KMS-11 (cell line): ENCODE measurements around the gene ENOX1.

Experiments
- H2AFZ ChIP-seq: fragments of 200-600 bp; sonication (generic); 2 replicates; pipeline ENCODE4 v1.6.1; 2016; ENCODE audit warnings: antibody characterized with exemption, mixed run types, low read depth
- H3K27ac ChIP-seq: fragments of 200-600 bp; sonication (generic); 2 replicates; pipeline ENCODE4 v1.6.1; 2016; ENCODE audit warnings: mild to moderate bottlenecking, mixed run types
- H3K27me3 ChIP-seq: fragments of 200-600 bp; sonication (generic); 2 replicates; pipeline ENCODE4 v1.6.1; 2017; ENCODE audit warnings: mild to moderate bottlenecking, low read depth, mixed run types, moderate library complexity; ENCODE audit not compliant: insufficient read depth
- H3K36me3 ChIP-seq: fragments of 200-600 bp; sonication (generic); 2 replicates; pipeline ENCODE4 v1.6.1; 2017; ENCODE audit warnings: mild to moderate bottlenecking, mixed run types; ENCODE audit not compliant: insufficient read depth
- H3K4me1 ChIP-seq: fragments of 200-600 bp; sonication (generic); 2 replicates; pipeline ENCODE4 v1.6.1; 2016; ENCODE audit warnings: mild to moderate bottlenecking, low read depth, mixed run types; ENCODE audit not compliant: poor library complexity, severe bottlenecking
- H3K4me2 ChIP-seq: fragments of 200-600 bp; sonication (generic); 2 replicates; pipeline ENCODE4 v1.7.0; 2016; ENCODE audit warnings: mild to moderate bottlenecking, mixed run types
- H3K4me3 ChIP-seq: fragments of 200-600 bp; sonication (generic); IDR thresholded peaks from 2 replicates; pipeline ENCODE4 v1.6.1; 2017; ENCODE audit warnings: low read depth, low read length, mixed read lengths; ENCODE audit not compliant: insufficient read depth
- H3K79me2 ChIP-seq: fragments of 200-600 bp; sonication (generic); 2 replicates; pipeline ENCODE4 v1.6.1; 2016; ENCODE audit warnings: low read depth, mixed run types; ENCODE audit not compliant: insufficient read depth
- H3K9ac ChIP-seq: fragments of 200-600 bp; sonication (generic); 2 replicates; pipeline ENCODE4 v1.6.1; 2016; ENCODE audit warnings: mild to moderate bottlenecking, mixed run types
- H4K20me1 ChIP-seq: fragments of 200-600 bp; sonication (generic); 2 replicates; pipeline ENCODE4 v1.6.1; 2016; ENCODE audit warnings: mild to moderate bottlenecking, mixed run types; ENCODE audit not compliant: insufficient read depth
- TF ChIP-seq, protein P1 (sequence below): fragments of 200-600 bp; sonication (generic); conservative IDR thresholded peaks from 2 replicates; pipeline ENCODE4 v1.6.1; 2017; ENCODE audit warnings: low read depth, mild to moderate bottlenecking, antibody characterized with exemption, low read length, moderate library complexity, mixed read lengths

Gene ENOX1

DNA sequence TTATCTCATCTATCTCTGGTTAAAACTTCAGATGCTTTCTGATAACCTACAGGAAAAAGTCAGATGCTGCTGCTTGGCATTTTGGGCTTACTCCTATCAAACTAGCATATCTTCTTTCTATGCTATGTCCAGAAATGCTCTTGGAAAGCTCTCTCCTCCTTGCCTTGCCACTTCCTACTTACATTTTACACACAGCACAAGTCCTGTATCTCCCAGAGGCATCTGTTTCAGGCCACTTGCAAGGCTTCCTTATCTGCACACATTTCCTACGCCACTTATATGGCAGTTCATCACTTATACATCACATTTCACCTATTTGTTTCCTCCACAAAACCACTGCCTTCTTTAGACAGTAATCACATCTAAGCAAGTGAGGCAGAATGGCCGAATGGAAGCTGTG lies 543.1 kb downstream of the ENOX1 start:
- TF ChIP-seq, protein P1, sequence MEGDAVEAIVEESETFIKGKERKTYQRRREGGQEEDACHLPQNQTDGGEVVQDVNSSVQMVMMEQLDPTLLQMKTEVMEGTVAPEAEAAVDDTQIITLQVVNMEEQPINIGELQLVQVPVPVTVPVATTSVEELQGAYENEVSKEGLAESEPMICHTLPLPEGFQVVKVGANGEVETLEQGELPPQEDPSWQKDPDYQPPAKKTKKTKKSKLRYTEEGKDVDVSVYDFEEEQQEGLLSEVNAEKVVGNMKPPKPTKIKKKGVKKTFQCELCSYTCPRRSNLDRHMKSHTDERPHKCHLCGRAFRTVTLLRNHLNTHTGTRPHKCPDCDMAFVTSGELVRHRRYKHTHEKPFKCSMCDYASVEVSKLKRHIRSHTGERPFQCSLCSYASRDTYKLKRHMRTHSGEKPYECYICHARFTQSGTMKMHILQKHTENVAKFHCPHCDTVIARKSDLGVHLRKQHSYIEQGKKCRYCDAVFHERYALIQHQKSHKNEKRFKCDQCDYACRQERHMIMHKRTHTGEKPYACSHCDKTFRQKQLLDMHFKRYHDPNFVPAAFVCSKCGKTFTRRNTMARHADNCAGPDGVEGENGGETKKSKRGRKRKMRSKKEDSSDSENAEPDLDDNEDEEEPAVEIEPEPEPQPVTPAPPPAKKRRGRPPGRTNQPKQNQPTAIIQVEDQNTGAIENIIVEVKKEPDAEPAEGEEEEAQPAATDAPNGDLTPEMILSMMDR = no peak
- Histone ChIP-seq H3K36me3 (no peaks in the 10 kb centered on the region), H3K27me3 (no peaks in the 10 kb centered on the region), H4K20me1 (no peaks in the 10 kb centered on the region), H3K4me3 (no peak overlapping the region), H3K79me2 (no peaks in the 10 kb centered on the region), H3K4me2 (no peak overlapping the region), H3K9ac (no peak overlapping the region), H3K27ac (no peak overlapping the region), H2AFZ (no peak overlapping the region), H3K4me1 (no peaks in the 10 kb centered on the region)

DNA sequence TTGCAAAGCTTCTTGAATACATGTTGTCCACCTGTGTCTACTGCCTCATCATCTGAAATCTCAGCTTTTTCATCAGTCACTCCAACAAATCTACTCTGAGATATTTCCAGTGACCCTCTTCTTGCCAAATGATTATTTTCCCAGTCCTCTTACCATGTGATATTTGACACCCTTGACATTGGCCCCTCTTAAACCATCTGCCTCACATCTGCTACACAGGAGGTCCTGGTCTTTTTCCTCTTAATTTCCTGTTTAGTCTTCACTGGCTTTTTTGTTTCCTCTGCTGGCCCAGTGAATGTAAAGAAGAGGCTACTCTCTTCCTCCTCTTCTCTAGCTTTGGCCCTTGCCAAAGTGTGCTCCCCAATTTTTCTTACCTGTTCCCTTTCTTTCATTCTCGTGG lies 544.7 kb downstream of the ENOX1 start:
- TF ChIP-seq, protein P1 = no peak
- Histone ChIP-seq H3K79me2 (no peaks in the 10 kb centered on the region), H3K27me3 (no peaks in the 10 kb centered on the region), H3K4me3 (no peak overlapping the region), H3K9ac (no peak overlapping the region), H3K4me2 (no peak overlapping the region), H2AFZ (no peak overlapping the region), H3K4me1 (no peaks in the 10 kb centered on the region), H3K36me3 (no peaks in the 10 kb centered on the region), H4K20me1 (no peaks in the 10 kb centered on the region), H3K27ac (no peak overlapping the region)

DNA sequence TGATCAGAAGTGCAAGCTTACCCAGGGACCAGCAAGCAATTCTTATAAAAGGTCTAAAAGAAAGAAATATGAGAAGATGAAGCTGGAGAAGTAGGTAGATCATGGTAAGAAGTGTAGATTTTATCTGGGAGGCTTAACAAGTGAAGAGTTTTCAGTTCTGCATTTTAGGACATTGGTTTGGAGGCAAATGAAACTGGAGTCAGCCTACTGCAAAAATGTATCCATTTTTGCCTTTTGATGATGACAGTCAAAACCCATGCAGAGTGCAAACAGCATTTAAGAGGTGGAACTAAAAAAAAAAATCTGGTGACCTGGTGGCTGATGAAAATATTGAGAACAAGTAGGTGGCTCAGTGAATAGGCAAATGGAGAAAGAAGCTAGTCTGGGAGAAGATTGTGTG lies 546.5 kb downstream of the ENOX1 start:
- Histone ChIP-seq H3K79me2 (no peaks in the 10 kb centered on the region), H3K9ac (no peak overlapping the region), H4K20me1 (no peaks in the 10 kb centered on the region), H3K4me2 (no peak overlapping the region), H3K27ac (no peak overlapping the region), H3K27me3 (no peaks in the 10 kb centered on the region), H2AFZ (no peak overlapping the region), H3K36me3 (no peaks in the 10 kb centered on the region), H3K4me3 (no peak overlapping the region), H3K4me1 (no peaks in the 10 kb centered on the region)
- TF ChIP-seq, protein P1 = no peak

DNA sequence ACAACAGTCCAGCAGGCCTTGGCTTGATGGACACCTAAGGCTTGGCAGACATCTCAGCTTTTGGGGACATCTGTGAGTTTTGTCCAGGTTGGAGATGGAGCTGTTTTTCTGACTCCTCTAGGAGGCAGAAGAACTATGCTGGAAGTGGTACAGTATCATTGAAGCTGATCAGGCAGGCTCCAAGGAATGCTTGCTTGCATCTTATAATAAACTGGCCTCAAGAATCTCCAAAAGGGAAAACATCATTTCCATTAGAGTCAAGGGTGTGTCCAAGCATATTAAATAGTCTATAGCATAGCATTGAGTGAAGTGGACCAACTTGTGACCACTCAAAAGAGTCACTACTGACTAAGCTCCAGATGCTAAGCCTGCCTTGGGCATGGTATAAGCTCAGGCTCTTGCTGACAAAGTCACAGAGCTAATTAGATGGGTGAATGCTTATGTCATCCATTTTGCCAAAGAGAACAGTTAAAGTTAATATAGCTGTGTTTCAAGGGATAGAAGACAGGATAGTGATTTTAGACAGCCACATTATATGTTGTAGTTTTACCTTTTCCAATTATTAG lies 547.4 kb downstream of the ENOX1 start:
- Histone ChIP-seq H3K9ac (no peak overlapping the region), H3K27me3 (no peaks in the 10 kb centered on the region), H3K79me2 (no peaks in the 10 kb centered on the region), H3K4me3 (no peak overlapping the region), H2AFZ (no peak overlapping the region), H3K36me3 (no peaks in the 10 kb centered on the region), H3K4me2 (no peak overlapping the region), H3K4me1 (no peaks in the 10 kb centered on the region), H4K20me1 (no peaks in the 10 kb centered on the region), H3K27ac (no peak overlapping the region)
- TF ChIP-seq, protein P1 = no peak
